GM19193 (cell line): ENCODE measurements around the gene TRAK1.

Experiments used
- POLR2A ChIP-seq: IDR thresholded peaks from 4 replicates; pipeline ENCODE4 v1.6.1; 2011; ENCODE audit not compliant: insufficient read depth, insufficient read length; ENCODE audit errors: extremely low read depth

TRAK1 gene

GRCh38 chr3:42256135-42256819 is 165.1 kb downstream of the TRAK1 start:
- TF ChIP-seq POLR2A = no peak

- no peak for TF ChIP-seq POLR2A
These were observed 165.8 kb downstream of the TRAK1 start for GRCh38 chr3:42257007-42257406.

GRCh38 chr3:42262525-42262924 is 171.4 kb downstream of the TRAK1 start:
- TF ChIP-seq POLR2A = no peak

- no peak for TF ChIP-seq POLR2A
These were observed 172.5 kb downstream of the TRAK1 start for GRCh38 chr3:42263354-42264346.

GRCh38 chr3:42264399-42265058 is 173.4 kb downstream of the TRAK1 start:
- TF ChIP-seq POLR2A = no peak

- TF ChIP-seq POLR2A = no peak
These were observed 174.2 kb downstream of the TRAK1 start for GRCh38 chr3:42265059-42265991.

- TF ChIP-seq POLR2A = no peak
These were observed 174.9 kb downstream of the TRAK1 start, which contains the start of gene CCK for GRCh38 chr3:42266085-42266484. Gene CCK, minus strand, starts transcription at chr3:42266185. Its CDS starts 2,555 bp downstream, at chr3:42263630.

GRCh38 chr3:42267878-42268277 is 176.7 kb downstream of the TRAK1 start:
- no peak for TF ChIP-seq POLR2A

- TF ChIP-seq POLR2A = no peak
These were observed 178.5 kb downstream of the TRAK1 start for GRCh38 chr3:42269647-42270046.

- no peak for TF ChIP-seq POLR2A
These were observed 179.4 kb downstream of the TRAK1 start for GRCh38 chr3:42270561-42270960.

- no peak for TF ChIP-seq POLR2A
These were observed 180.6 kb downstream of the TRAK1 start for GRCh38 chr3:42271786-42272185.

- no peak for TF ChIP-seq POLR2A
These were observed 182.2 kb downstream of the TRAK1 start for GRCh38 chr3:42273361-42273760.

- TF ChIP-seq POLR2A = no peak
These were observed 183.1 kb downstream of the TRAK1 start for GRCh38 chr3:42274266-42274665.

GRCh38 chr3:42275217-42275616 is 184.1 kb downstream of the TRAK1 start:
- no peak for TF ChIP-seq POLR2A
